Stimulated activated CD8-positive, alpha-beta memory T cell treated with anti-CD3 and anti-CD28 coated beads, Interleukin-15, amount 100 ng/mL, for 24 hours (primary cell): Measurements from ENCODE around the gene OTUD5.

Experiments
- DNase-seq: peaks from one replicate; pipeline ENCODE4 v3.0.0-alpha.2; 2020; ENCODE audit warnings: low read depth

The OTUD5 gene

GRCh38 chrX:48911412-48912182 lies 45.8 kb downstream of the OTUD5 start, which contains the start of gene SLC35A2:
Gene SLC35A2, minus strand, starts transcription at chrX:48911646. Its CDS starts 10 bp downstream, at chrX:48911636.
- peak; percentile 77 for DNase-seq

DNA sequence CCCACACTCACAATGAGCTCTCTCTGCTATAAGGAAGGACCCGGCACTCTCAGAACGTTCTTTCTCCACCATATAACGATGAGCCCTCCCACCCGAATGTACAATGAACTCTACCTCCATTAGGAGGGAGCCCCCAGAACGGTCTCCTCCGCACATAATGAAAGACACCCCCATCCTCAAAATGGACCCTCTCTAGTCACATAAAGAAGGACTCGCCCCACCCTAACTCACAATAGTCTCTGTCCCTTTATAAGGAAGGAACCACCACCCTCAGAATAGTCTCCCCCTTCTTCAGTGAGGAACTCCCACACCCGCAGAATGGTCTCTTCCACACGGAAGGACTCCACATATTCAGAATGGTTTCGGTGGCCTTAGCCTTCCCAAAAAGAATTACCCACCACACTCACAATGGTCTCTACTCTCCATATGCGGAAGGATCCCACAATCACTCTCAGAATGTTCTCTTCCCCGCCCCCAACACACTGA lies 46.4 kb downstream of the OTUD5 start:
- no peak for DNase-seq

DNA sequence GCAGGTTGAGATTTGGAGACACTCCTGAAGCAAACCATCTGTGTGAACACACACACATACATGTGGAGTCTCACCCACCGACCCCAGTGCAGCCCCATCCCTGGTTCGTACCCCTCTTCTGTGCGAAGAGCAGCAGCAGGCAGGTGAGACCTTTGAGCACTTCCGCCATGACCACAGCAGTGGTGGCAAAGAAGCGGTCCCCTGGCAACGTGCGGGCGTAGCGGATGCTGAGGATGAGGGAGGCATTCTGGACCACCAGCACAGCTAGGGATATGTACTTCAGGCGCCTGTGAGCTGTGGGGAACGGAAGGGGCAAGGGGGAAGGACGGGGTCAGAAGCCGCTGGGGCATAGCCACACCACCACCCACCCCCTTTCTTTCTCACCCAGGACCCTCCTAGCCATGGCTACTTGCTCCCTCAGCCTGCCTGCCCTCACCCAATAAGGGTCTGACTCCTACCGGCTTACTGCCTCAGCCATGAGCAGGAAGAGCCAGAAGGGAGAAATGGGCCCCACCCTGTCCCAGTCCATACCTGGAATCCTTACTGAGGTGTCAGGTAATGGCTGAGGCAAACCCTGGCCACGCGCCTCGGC lies 47.6 kb downstream of the OTUD5 start:
- no peak for DNase-seq

GRCh38 chrX:48908600-48908999 lies 48.8 kb downstream of the OTUD5 start:
- DNase-seq = no peak

DNA sequence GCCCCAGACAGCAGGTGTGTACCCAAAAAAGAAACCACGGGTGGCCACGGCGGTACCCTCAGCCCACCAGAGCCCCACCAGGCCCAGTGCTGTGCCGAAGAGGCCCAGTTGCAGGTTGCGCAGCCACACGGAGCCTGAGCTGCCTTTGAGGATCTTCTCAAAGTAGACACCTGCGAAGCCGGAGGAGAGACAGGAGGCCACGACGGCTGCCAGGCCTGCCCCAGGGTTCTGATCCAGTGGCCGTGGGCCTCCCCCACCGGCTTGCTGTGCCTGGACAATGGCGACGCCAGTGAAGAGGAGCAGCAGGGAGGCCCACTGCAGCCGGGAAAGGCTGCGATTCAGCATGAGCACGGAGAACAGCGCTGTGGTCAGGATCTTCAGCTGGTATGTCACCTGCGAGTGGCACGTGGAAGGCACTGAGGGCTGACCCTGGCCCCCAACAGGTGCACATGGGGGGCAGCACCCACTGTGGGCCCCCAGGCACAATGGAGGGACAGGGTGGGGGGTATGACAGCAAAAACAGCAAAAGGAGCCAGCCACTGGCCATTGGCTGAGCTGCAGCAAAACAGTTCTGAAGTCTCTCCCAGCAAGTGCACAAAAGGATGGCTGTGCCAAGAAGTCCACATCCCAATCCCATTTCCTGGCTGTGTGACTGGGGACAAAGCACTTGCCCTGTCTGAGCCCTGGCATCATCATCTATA lies 52.2 kb downstream of the OTUD5 start:
- no peak for DNase-seq

- DNase-seq = no peak
Measured at GRCh38 chrX:48904626-48905025, 52.8 kb downstream of the OTUD5 start.

GRCh38 chrX:48904180-48904579 lies 53.2 kb downstream of the OTUD5 start:
- no peak for DNase-seq

GRCh38 chrX:48903290-48903689 lies 54.1 kb downstream of the OTUD5 start:
- no peak for DNase-seq

GRCh38 chrX:48902776-48903175 lies 54.6 kb downstream of the OTUD5 start:
- DNase-seq = no peak

GRCh38 chrX:48902135-48902534 lies 55.3 kb downstream of the OTUD5 start:
- DNase-seq = no peak

DNA sequence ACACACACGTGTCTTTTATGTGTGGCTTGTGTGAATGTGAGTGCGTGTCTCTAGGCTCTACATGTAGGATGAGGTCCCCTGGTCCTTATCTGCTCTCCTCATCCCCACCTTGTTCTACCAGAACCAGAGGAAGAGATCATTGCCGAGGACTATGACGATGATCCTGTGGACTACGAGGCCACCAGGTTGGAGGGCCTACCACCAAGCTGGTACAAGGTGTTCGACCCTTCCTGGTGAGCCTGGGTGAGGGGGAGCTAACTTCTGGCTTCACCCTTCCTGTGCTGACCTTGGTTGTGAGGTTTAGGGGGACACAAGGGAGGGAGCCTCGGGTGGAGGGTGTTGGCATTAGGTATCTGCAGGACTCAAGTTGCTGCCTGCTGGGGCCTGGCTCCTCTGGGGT lies 56.3 kb downstream of the OTUD5 start:
- DNase-seq = no peak

DNA sequence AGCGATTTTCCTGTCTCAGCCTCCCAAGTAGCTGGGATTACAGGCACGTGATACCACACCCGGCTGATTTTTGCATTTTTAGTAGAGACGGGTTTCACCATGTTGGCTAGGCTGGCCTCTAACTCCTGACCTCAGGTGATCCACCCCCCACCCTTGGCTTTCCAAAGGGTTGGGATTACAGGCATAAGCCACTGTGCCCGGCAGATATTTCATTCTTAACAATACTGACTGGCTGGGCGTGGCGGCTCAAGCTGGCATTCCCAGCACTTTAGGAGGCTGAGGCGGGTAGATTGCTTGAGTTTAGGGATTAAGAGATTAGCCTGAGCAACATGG lies 58.4 kb downstream of the OTUD5 start:
- DNase-seq = no peak

- DNase-seq = peak; percentile 53
Measured at GRCh38 chrX:48897625-48898306, 59.6 kb downstream of the OTUD5 start, which contains the start of the genes PQBP1 and TIMM17B. Gene PQBP1, plus strand, starts transcription at chrX:48897930. Its CDS starts 580 bp downstream, at chrX:48898510. Gene TIMM17B, minus strand, starts transcription at chrX:48897768. Its CDS starts 19 bp downstream, at chrX:48897749.

DNA sequence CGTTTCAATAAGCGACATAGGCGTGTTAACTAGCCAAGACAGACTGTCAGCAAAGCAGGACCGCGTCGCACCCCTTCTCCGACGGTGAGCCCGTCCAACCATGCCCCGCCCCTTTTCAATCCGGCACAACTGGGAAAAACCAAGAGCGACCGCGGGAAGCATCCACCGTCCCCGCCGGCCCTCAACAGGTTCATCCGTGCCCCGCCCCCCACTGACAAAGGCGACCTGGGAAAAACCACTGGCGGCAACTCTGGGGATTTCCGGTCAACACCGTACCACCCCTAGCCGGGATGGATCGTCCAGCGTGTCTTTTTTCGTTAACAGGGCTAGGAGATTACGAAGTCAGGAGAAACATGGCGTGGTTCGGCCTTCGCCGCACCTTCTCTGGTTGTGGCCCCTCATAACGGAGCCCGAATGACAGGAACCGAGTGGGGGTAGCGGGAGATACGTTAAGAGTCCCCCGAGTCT lies 60.2 kb downstream of the OTUD5 start:
- no peak for DNase-seq

DNA sequence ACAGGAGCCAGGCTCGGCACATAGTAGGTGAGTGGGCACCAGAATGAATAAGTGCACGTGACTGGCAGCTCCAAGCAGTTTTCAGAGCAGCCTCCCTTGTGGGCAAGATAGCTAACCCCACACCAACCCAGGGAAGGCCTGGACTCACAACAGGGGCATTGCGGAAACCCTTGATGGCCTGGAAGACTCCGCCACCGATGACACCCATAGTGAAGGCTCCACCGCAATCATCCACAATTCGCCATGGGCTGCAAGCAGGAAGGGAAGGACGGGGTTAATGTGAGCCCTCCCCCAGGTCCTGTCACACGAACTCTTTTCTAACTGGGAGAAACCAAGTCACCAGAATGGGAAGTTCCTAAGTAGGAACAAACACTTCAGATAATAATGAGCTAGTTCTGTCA lies 60.8 kb downstream of the OTUD5 start:
- DNase-seq = no peak

DNA sequence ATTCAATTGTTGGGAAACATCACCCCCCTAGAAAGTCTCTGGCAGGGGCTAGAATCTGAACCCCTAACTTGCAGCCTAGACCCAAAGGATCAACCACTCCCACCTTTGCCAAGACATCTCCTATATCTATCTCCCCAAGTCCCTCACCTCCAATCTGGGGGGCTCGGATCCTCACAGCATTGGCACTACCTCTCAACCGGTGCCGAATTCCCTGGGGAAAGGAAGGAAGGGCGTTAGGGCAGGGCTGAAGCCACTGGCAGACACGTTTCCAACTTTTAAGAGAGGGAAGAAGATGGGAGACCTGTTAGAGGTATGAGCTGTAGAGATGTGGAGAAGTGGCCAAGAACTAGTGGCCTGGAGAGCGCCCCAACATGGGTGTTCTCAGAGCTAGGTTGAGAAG lies 62.5 kb downstream of the OTUD5 start:
- DNase-seq = no peak

DNA sequence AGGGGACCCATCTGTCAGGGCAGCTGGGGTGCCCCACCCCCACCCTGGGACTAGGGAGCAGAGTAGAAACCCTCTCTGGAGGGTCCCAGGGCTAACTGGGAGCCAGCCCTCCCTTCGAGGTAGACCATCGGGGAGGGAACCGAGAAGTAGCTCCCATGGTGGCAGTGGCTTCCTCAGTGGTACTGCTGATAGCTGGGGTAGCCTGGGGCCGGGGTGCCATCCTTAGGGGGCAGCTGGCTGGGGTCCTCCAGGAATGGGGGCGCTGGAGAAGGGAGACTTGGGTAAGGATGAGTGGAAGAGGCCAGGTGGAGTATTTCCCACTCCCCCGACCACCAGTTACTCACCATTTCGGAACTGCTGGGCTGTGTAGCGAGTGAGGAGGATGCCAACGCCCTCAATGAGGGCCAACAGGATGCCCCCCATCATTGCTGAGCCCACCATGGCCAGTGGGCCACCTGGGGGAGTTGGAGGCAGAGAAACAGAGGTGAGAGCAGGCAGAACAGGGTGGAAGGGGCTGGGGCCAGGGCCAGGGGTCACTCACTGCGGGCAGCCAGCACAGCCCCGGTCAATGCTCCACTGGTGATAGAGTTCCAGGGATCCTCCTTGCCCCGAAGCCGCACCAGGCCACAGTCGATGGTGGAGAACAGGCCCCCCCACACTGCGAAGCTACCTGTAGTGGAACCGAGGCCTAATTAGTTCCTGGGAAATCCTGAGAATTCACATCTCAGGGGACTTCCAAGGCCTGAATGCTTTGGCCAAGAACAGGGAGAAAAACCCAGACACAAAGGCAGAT lies 63.7 kb downstream of the OTUD5 start:
- no peak for DNase-seq

DNA sequence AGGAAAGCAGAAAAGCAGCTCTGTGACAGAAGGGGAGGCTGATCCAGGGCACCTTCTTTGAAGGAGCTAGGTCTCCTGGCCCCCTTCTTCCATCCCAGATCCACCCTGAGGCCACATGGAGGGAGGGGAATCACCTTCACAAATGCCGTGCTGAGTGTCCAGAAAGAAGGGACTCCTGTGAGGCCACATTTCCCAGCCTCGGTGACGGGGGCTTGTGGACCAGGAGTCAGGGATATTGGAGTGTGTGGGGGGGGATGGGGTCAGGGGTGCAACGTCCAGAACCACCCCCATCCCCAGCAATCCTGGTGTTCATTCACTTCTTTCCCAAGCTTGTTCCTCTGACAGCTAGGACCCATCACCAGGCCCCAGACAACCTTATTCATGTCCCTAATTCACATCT lies 64.5 kb downstream of the OTUD5 start:
- no peak for DNase-seq

GRCh38 chrX:48891402-48892288 lies 65.8 kb downstream of the OTUD5 start:
- peak; percentile 35 for DNase-seq

- no peak for DNase-seq
Measured at GRCh38 chrX:48890934-48891401, 66.4 kb downstream of the OTUD5 start.
